ENCODE results near the gene FAM168A. TPM values are rescaled to one million over a fixed set of nuclear protein-coding genes. Genes with fewer than 3 reads are reported as not detected.
A peak's percentile ranks its signal among the peaks of the same experiment; 100 is the strongest.

Gene FAM168A
- total and polyA plus RNA-seq, 12 donors = 7.7 to 41.8 (median 35.3) TPM

DNA sequence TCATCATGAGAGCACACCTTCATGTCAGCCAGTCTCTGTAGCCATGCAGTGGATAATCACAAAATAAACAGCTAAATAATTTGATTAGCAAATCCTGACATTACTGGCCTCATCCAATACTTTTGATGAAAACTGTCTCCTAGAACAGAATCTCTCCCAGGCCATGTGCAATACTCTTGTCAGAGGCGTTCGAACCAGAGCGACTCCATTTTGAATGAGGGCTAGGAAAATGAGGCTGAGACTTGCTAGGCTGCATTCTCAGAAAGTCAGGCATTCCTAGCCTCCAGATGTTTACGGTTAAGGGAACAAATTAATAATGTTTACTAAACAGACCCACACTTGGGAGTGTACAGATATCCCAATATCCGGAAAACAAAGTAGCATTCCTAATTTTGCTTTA lies 69.9 kb downstream of the FAM168A start:
- DNase-seq = no peak
- intact Hi-C loops (cut with DNase I) = no loop called here
- H3K9me3 ChIP-seq (replicated peaks in 1 of 3) = no peaks in the 10 kb centered on the region
- peak overlapping the region in 1 of 4 donors; percentile 39 for H3K4me3 ChIP-seq
- H3K4me1 ChIP-seq (replicated peaks in 1 of 2) = peaks cover 0 to 30% of the 10 kb centered on the region in 2 donors
- no peak for TF ChIP-seq POLR2A (IDR thresholded peaks at IDR 0.05)
- TF ChIP-seq, protein P1, sequence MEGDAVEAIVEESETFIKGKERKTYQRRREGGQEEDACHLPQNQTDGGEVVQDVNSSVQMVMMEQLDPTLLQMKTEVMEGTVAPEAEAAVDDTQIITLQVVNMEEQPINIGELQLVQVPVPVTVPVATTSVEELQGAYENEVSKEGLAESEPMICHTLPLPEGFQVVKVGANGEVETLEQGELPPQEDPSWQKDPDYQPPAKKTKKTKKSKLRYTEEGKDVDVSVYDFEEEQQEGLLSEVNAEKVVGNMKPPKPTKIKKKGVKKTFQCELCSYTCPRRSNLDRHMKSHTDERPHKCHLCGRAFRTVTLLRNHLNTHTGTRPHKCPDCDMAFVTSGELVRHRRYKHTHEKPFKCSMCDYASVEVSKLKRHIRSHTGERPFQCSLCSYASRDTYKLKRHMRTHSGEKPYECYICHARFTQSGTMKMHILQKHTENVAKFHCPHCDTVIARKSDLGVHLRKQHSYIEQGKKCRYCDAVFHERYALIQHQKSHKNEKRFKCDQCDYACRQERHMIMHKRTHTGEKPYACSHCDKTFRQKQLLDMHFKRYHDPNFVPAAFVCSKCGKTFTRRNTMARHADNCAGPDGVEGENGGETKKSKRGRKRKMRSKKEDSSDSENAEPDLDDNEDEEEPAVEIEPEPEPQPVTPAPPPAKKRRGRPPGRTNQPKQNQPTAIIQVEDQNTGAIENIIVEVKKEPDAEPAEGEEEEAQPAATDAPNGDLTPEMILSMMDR (IDR thresholded peaks at IDR 0.05) = no peak
- H3K36me3 ChIP-seq (replicated peaks in 1 of 2) = no peaks in the 10 kb centered on the region
- 86 to 93% (median 90%) methylated on average over 5 of the region's 5 CpGs for WGBS, 4 donors
- H3K27ac ChIP-seq = peak overlapping the region in 1 of 5 donors; percentile 53
- H3K27me3 ChIP-seq = no peaks in the 10 kb centered on the region

DNA sequence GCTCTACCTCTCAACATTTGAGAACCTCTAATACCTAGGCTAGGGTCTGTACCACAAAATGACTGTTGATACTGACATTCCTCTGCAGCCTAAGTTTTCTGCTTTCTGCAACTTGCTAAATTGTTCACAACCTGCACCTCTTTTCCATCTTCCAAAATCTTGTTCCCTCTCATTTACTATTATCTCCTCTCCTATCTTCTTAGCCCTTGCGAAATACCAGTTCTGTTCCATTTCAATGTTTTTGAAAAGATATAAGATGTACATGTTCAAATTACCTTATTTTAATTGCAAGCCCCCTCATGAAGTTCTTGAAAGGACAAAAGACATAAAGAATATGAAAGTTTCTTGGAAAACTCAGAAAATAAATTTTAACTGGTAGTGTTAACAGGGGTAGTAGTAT lies 72.3 kb downstream of the FAM168A start:
- Histone ChIP-seq H3K36me3 (replicated peaks in 1 of 2) (no peaks in the 10 kb centered on the region), H3K9me3 (replicated peaks in 1 of 3) (no peaks in the 10 kb centered on the region), H3K27ac (no peak overlapping the region), H3K27me3 (no peaks in the 10 kb centered on the region), H3K4me3 (no peak overlapping the region), H3K4me1 (replicated peaks in 1 of 2) (peaks cover 0 to 31% of the 10 kb centered on the region in 2 donors)
- TF ChIP-seq, protein P1 (IDR thresholded peaks at IDR 0.05) = no peak
- no peak for TF ChIP-seq POLR2A (IDR thresholded peaks at IDR 0.05)
- DNase-seq = no peak
- intact Hi-C loops (cut with DNase I) = no loop called here
- 98 to 100% (median 99%) methylated on average over 1 of the region's 1 CpG for WGBS, 4 donors

DNA sequence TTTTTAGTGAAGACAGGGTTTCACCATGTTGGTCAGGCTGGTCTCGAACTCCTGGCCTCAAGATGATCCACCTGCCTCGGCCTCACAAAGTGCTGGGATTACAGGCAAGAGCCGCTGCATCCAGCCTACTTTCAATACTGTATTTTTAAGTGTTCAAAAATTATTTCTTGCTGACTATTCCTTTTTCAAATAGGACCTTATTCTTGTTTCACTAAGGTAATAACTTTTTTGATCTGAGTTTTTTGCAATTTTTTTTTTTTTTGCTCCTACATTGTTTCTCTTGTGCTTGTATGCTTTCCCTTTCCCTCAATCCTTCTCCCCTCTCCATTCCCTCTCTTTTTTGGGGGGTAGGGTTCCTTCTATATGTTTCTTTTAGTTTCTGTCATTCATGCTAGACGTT lies 73.1 kb downstream of the FAM168A start:
- Histone ChIP-seq H3K36me3 (replicated peaks in 1 of 2) (no peaks in the 10 kb centered on the region), H3K27ac (no peak overlapping the region), H3K4me3 (no peak overlapping the region), H3K9me3 (replicated peaks in 1 of 3) (no peaks in the 10 kb centered on the region), H3K4me1 (replicated peaks in 1 of 2) (peaks cover 0 to 35% of the 10 kb centered on the region in 2 donors), H3K27me3 (no peaks in the 10 kb centered on the region)
- WGBS, 4 donors = 94 to 98% (median 96%) methylated on average over 4 of the region's 4 CpGs
- TF ChIP-seq, protein P1 (IDR thresholded peaks at IDR 0.05) = no peak
- TF ChIP-seq POLR2A (IDR thresholded peaks at IDR 0.05) = no peak
- no peak for DNase-seq
- intact Hi-C loops (cut with DNase I) = no loop called here

DNA sequence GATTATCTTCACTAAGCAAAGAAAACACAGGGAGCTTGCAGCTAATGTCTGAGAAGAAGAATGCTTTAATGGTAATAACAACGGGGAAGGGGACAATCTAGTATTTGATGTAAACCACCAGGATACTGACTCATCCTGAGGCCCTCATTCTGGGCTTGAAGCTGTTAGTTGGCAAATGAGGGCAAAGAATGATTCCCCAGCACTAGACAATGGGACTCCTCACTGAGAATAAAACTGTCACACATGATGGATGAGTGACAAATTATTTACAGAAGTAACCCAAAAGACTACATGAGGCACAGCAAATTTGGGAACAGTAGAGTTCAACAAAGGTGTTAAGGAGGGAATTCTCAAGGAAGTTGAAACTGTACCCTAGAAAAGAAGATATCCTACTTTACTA lies 76.3 kb downstream of the FAM168A start:
- 58 to 67% (median 62%) methylated on average over 1 of the region's 1 CpG for WGBS, 4 donors
- H3K27me3 ChIP-seq = no peaks in the 10 kb centered on the region
- H3K4me3 ChIP-seq = no peak overlapping the region
- H3K9me3 ChIP-seq (replicated peaks in 1 of 3) = no peaks in the 10 kb centered on the region
- TF ChIP-seq POLR2A (IDR thresholded peaks at IDR 0.05) = no peak
- TF ChIP-seq, protein P1 (IDR thresholded peaks at IDR 0.05) = no peak
- H3K36me3 ChIP-seq (replicated peaks in 1 of 2) = no peaks in the 10 kb centered on the region
- intact Hi-C loops (cut with DNase I) = no loop called here
- no peak for DNase-seq
- peaks cover 0 to 9% of the 10 kb centered on the region in 2 donors for H3K4me1 ChIP-seq (replicated peaks in 1 of 2)
- H3K27ac ChIP-seq = no peak overlapping the region
